Stomach smooth muscle (tissue), 2 donors: ENCODE data around the gene PAN2.
"Not testable (repeated sequence)": the region's sequence is repeated elsewhere in the genome, so short reads cannot be mapped to it uniquely, and the experiment has no call there.

Experiments
- H3K27ac ChIP-seq: one replicate; pipeline ENCODE4 v1.7.0; 2013; ENCODE audit warnings: mild to moderate bottlenecking, low read length, inconsistent platforms
- H3K27me3 ChIP-seq, 2 donors: one replicate each; pipeline ENCODE4 v1.7.0; 2013; ENCODE audit warnings: low read length in 2 of 2; ENCODE audit not compliant: insufficient read depth in 2 of 2, control insufficient read depth in 1 of 2
- H3K36me3 ChIP-seq, 2 donors: one replicate each; pipeline ENCODE4 v1.7.0; 2013; ENCODE audit warnings: low read length in 2 of 2; ENCODE audit not compliant: control insufficient read depth in 2 of 2, insufficient read depth in 2 of 2
- H3K4me1 ChIP-seq: one replicate; pipeline ENCODE4 v1.7.0; 2013; ENCODE audit warnings: low read length; ENCODE audit not compliant: control insufficient read depth, insufficient read depth
- H3K4me3 ChIP-seq, 2 donors: one replicate each; pipeline ENCODE4 v1.7.0; 2013; ENCODE audit warnings: low read length in 2 of 2
- H3K9ac ChIP-seq, 2 donors: one replicate each; pipeline ENCODE4 v1.7.0; 2013; ENCODE audit warnings: low read length in 2 of 2, mild to moderate bottlenecking in 1 of 2
- H3K9me3 ChIP-seq, 2 donors: one replicate each; pipeline ENCODE4 v1.7.0; 2013; ENCODE audit warnings: low read length in 2 of 2; ENCODE audit not compliant: control insufficient read depth in 2 of 2
- donor health status: healthy.
- donor health status: Pancreatic carcinoma.

PAN2 gene

GRCh38 chr12:56293795-56294194 lies 40.0 kb downstream of the PAN2 start:
- H3K9me3 ChIP-seq, result no peaks in the 10 kb centered on the region
- H3K27ac ChIP-seq, result no peak overlapping the region
- no peak overlapping the region for H3K9ac ChIP-seq
- H3K4me3 ChIP-seq, result no peak overlapping the region
- no peaks in the 10 kb centered on the region for H3K27me3 ChIP-seq
- peaks cover 9% of the 10 kb centered on the region for H3K4me1 ChIP-seq
- H3K36me3 ChIP-seq, result peaks cover 5 to 8% of the 10 kb centered on the region in 2 donors

GRCh38 chr12:56288705-56289387 lies 45.0 kb downstream of the PAN2 start:
- no peak overlapping the region for H3K9ac ChIP-seq
- peaks cover 13 to 18% of the 10 kb centered on the region in 2 donors for H3K36me3 ChIP-seq
- H3K4me1 ChIP-seq, result peaks cover 5% of the 10 kb centered on the region
- no peaks in the 10 kb centered on the region for H3K27me3 ChIP-seq
- no peaks in the 10 kb centered on the region for H3K9me3 ChIP-seq
- H3K27ac ChIP-seq, result no peak overlapping the region
- H3K4me3 ChIP-seq, result no peak overlapping the region

GRCh38 chr12:56286044-56286830 lies 47.6 kb downstream of the PAN2 start:
- H3K4me1 ChIP-seq, result peaks cover 9% of the 10 kb centered on the region
- H3K4me3 ChIP-seq, result no peak overlapping the region
- H3K9me3 ChIP-seq, result no peaks in the 10 kb centered on the region
- H3K9ac ChIP-seq, result no peak overlapping the region
- no peak overlapping the region for H3K27ac ChIP-seq
- H3K36me3 ChIP-seq, result peaks cover 26 to 31% of the 10 kb centered on the region in 2 donors
- no peaks in the 10 kb centered on the region for H3K27me3 ChIP-seq

- not testable (repeated sequence) for H3K27ac ChIP-seq, H3K27me3 ChIP-seq, H3K4me1 ChIP-seq, H3K9ac ChIP-seq, H3K9me3 ChIP-seq, H3K4me3 ChIP-seq
- peaks cover 29 to 38% of the 10 kb centered on the region in 2 donors for H3K36me3 ChIP-seq
Observed at GRCh38 chr12:56284263-56284662, 49.5 kb downstream of the PAN2 start.

- Histone ChIP-seq H3K36me3 (peaks cover 39 to 47% of the 10 kb centered on the region in 2 donors), H3K27me3 (no peaks in the 10 kb centered on the region), H3K4me3 (no peak overlapping the region), H3K9ac (no peak overlapping the region), H3K9me3 (no peaks in the 10 kb centered on the region), H3K4me1 (peaks cover 6% of the 10 kb centered on the region), H3K27ac (no peak overlapping the region)
Observed at GRCh38 chr12:56282579-56282978, 51.2 kb downstream of the PAN2 start.

- Histone ChIP-seq H3K27me3 (no peaks in the 10 kb centered on the region), H3K9me3 (no peaks in the 10 kb centered on the region), H3K4me3 (no peak overlapping the region), H3K4me1 (peaks cover 5% of the 10 kb centered on the region), H3K27ac (no peak overlapping the region), H3K9ac (no peak overlapping the region), H3K36me3 (peaks cover 40 to 47% of the 10 kb centered on the region in 2 donors)
Observed at GRCh38 chr12:56282030-56282429, 51.8 kb downstream of the PAN2 start.

- Histone ChIP-seq H3K9ac (no peak overlapping the region), H3K4me1 (peaks cover 4% of the 10 kb centered on the region), H3K27me3 (no peaks in the 10 kb centered on the region), H3K9me3 (no peaks in the 10 kb centered on the region), H3K27ac (no peak overlapping the region), H3K36me3 (peaks cover 45 to 50% of the 10 kb centered on the region in 2 donors), H3K4me3 (no peak overlapping the region)
Observed at GRCh38 chr12:56280849-56281248, 53.0 kb downstream of the PAN2 start.

GRCh38 chr12:56278905-56279304 lies 54.9 kb downstream of the PAN2 start:
- Histone ChIP-seq H3K4me3 (no peak overlapping the region), H3K36me3 (peaks cover 52 to 59% of the 10 kb centered on the region in 2 donors), H3K4me1 (peaks cover 4% of the 10 kb centered on the region), H3K9ac (no peak overlapping the region), H3K27ac (no peak overlapping the region), H3K27me3 (no peaks in the 10 kb centered on the region), H3K9me3 (no peaks in the 10 kb centered on the region)

- Histone ChIP-seq H3K9me3 (no peaks in the 10 kb centered on the region), H3K9ac (no peak overlapping the region), H3K4me3 (no peak overlapping the region), H3K4me1 (no peaks in the 10 kb centered on the region), H3K36me3 (peaks cover 47 to 54% of the 10 kb centered on the region in 2 donors), H3K27ac (no peak overlapping the region), H3K27me3 (no peaks in the 10 kb centered on the region)
Observed at GRCh38 chr12:56274299-56274698, 59.5 kb downstream of the PAN2 start.

- not testable (repeated sequence) for H3K27me3 ChIP-seq, H3K9me3 ChIP-seq, H3K27ac ChIP-seq, H3K9ac ChIP-seq, H3K4me3 ChIP-seq, H3K4me1 ChIP-seq
- peaks cover 43 to 45% of the 10 kb centered on the region in 2 donors for H3K36me3 ChIP-seq
Observed at GRCh38 chr12:56272468-56272867, 61.3 kb downstream of the PAN2 start.

- Histone ChIP-seq H3K36me3 (peaks cover 38 to 42% of the 10 kb centered on the region in 2 donors), H3K27ac (peak overlapping the region; percentile 18), H3K9ac (peak overlapping the region in 1 of 2 donors; percentile 16)
Observed at GRCh38 chr12:56271031-56271430, 62.8 kb downstream of the PAN2 start.

More at GRCh38 chr12:56271031-56271430, 62.8 kb downstream of the PAN2 start:
- Histone ChIP-seq H3K9me3 (no peaks in the 10 kb centered on the region), H3K4me3 (no peak overlapping the region), H3K27me3 (no peaks in the 10 kb centered on the region), H3K4me1 (peaks cover 19% of the 10 kb centered on the region)
